ENCODE results near the gene CHRND. TPM values are rescaled to one million over a fixed set of nuclear protein-coding genes. Genes with fewer than 3 reads are reported as not detected.

Gene CHRND
- total RNA-seq, 2 donors from 2014 or later: not detected

GRCh38 chr2:232492236-232492848, 33.6 kb upstream of the CHRND start:
- Mint-ChIP-seq H3K36me3 (no peaks in the 10 kb centered on the region), H3K4me1 (ENCODE audit: low read depth in 2 of 2) (peaks cover 0 to 2% of the 10 kb centered on the region in 2 donors), H3K9me3 (no peaks in the 10 kb centered on the region), H3K4me3 (no peak overlapping the region), H3K27me3 (peaks cover 15 to 17% of the 10 kb centered on the region in 2 donors), H3K27ac (no peak overlapping the region)
- DNase-seq (ENCODE audit: low spot score): no peak
- no peak for ATAC-seq

- no peaks in the 10 kb centered on the region for H3K36me3 Mint-ChIP-seq
- ATAC-seq (no peak), DNase-seq (ENCODE audit: low spot score) (no peak)
- no peaks in the 10 kb centered on the region for H3K9me3 Mint-ChIP-seq
- H3K27me3 Mint-ChIP-seq: peaks cover 16 to 17% of the 10 kb centered on the region in 2 donors
- H3K4me3 Mint-ChIP-seq: no peak overlapping the region
- H3K4me1 Mint-ChIP-seq (ENCODE audit: low read depth in 2 of 2): peaks cover 0 to 2% of the 10 kb centered on the region in 2 donors
- no peak overlapping the region for H3K27ac Mint-ChIP-seq
Observed at GRCh38 chr2:232492963-232493700, 32.8 kb upstream of the CHRND start.

- DNase-seq (ENCODE audit: low spot score): no peak
- ATAC-seq: no peak
- Mint-ChIP-seq H3K4me3 (no peak overlapping the region), H3K27me3 (peaks cover 17 to 18% of the 10 kb centered on the region in 2 donors), H3K27ac (no peak overlapping the region), H3K36me3 (no peaks in the 10 kb centered on the region), H3K9me3 (no peaks in the 10 kb centered on the region), H3K4me1 (ENCODE audit: low read depth in 2 of 2) (no peaks in the 10 kb centered on the region)
Observed at GRCh38 chr2:232493701-232494474, 32.1 kb upstream of the CHRND start.

GRCh38 chr2:232494542-232494941, 31.4 kb upstream of the CHRND start:
- no peaks in the 10 kb centered on the region for H3K36me3 Mint-ChIP-seq
- H3K27ac Mint-ChIP-seq: no peak overlapping the region

GRCh38 chr2:232495292-232495691, 30.7 kb upstream of the CHRND start:
- no peaks in the 10 kb centered on the region for H3K9me3 Mint-ChIP-seq

More at GRCh38 chr2:232494542-232494941, 31.4 kb upstream of the CHRND start:
- H3K4me3 Mint-ChIP-seq: no peak overlapping the region
- peaks cover 11% of the 10 kb centered on the region in 2 donors for H3K27me3 Mint-ChIP-seq
- H3K9me3 Mint-ChIP-seq: no peaks in the 10 kb centered on the region
- DNase-seq (ENCODE audit: low spot score) (no peak), ATAC-seq (no peak)
- no peaks in the 10 kb centered on the region for H3K4me1 Mint-ChIP-seq (ENCODE audit: low read depth in 2 of 2)

GRCh38 chr2:232496501-232497270, 29.3 kb upstream of the CHRND start:
- no peaks in the 10 kb centered on the region for H3K36me3 Mint-ChIP-seq
- no peak overlapping the region for H3K27ac Mint-ChIP-seq
- no peaks in the 10 kb centered on the region for H3K9me3 Mint-ChIP-seq
- H3K4me1 Mint-ChIP-seq (ENCODE audit: low read depth in 2 of 2): no peaks in the 10 kb centered on the region
- H3K4me3 Mint-ChIP-seq: no peak overlapping the region
- peaks cover 4 to 8% of the 10 kb centered on the region in 2 donors for H3K27me3 Mint-ChIP-seq
- ATAC-seq (no peak), DNase-seq (ENCODE audit: low spot score) (no peak)

More at GRCh38 chr2:232495292-232495691, 30.7 kb upstream of the CHRND start:
- DNase-seq (ENCODE audit: low spot score) (no peak), ATAC-seq (no peak)
- Mint-ChIP-seq H3K36me3 (no peaks in the 10 kb centered on the region), H3K4me1 (ENCODE audit: low read depth in 2 of 2) (no peaks in the 10 kb centered on the region), H3K27me3 (peaks cover 7 to 8% of the 10 kb centered on the region in 2 donors), H3K4me3 (no peak overlapping the region), H3K27ac (no peak overlapping the region)

- H3K27me3 Mint-ChIP-seq: peaks cover 5 to 8% of the 10 kb centered on the region in 2 donors
- DNase-seq (ENCODE audit: low spot score) (no peak), ATAC-seq (no peak)
- H3K4me3 Mint-ChIP-seq: no peak overlapping the region
- no peaks in the 10 kb centered on the region for H3K36me3 Mint-ChIP-seq
- no peaks in the 10 kb centered on the region for H3K9me3 Mint-ChIP-seq
- peaks cover 0 to under 1% of the 10 kb centered on the region in 2 donors for H3K4me1 Mint-ChIP-seq (ENCODE audit: low read depth in 2 of 2)
- H3K27ac Mint-ChIP-seq: no peak overlapping the region
Observed at GRCh38 chr2:232497348-232497747, 28.6 kb upstream of the CHRND start.

GRCh38 chr2:232498452-232498851, 27.5 kb upstream of the CHRND start:
- Mint-ChIP-seq H3K27me3 (peaks cover 8% of the 10 kb centered on the region in 2 donors), H3K27ac (no peak overlapping the region), H3K4me3 (no peak overlapping the region), H3K9me3 (no peaks in the 10 kb centered on the region), H3K4me1 (ENCODE audit: low read depth in 2 of 2) (peaks cover 0 to 4% of the 10 kb centered on the region in 2 donors), H3K36me3 (no peaks in the 10 kb centered on the region)
- DNase-seq (ENCODE audit: low spot score) (no peak), ATAC-seq (no peak)

- DNase-seq (ENCODE audit: low spot score): no peak
- Mint-ChIP-seq H3K4me3 (no peak overlapping the region), H3K36me3 (no peaks in the 10 kb centered on the region), H3K27ac (no peak overlapping the region), H3K27me3 (peaks cover 18 to 21% of the 10 kb centered on the region in 2 donors), H3K9me3 (no peaks in the 10 kb centered on the region), H3K4me1 (ENCODE audit: low read depth in 2 of 2) (peaks cover 0 to 4% of the 10 kb centered on the region in 2 donors)
- ATAC-seq: no peak
Observed at GRCh38 chr2:232501331-232501771, 24.6 kb upstream of the CHRND start.

GRCh38 chr2:232501794-232502390, 24.1 kb upstream of the CHRND start:
- ATAC-seq (no peak), DNase-seq (ENCODE audit: low spot score) (no peak)
- Mint-ChIP-seq H3K4me3 (no peak overlapping the region), H3K4me1 (ENCODE audit: low read depth in 2 of 2) (peaks cover 0 to 4% of the 10 kb centered on the region in 2 donors), H3K36me3 (no peaks in the 10 kb centered on the region), H3K27me3 (peaks cover 18 to 21% of the 10 kb centered on the region in 2 donors), H3K27ac (no peak overlapping the region), H3K9me3 (no peaks in the 10 kb centered on the region)

- no peak overlapping the region for H3K27ac Mint-ChIP-seq
Observed at GRCh38 chr2:232502511-232502910, 23.4 kb upstream of the CHRND start.

GRCh38 chr2:232502911-232503808, 22.8 kb upstream of the CHRND start:
- no peak overlapping the region for H3K27ac Mint-ChIP-seq
- H3K4me1 Mint-ChIP-seq (ENCODE audit: low read depth in 2 of 2): peaks cover 0 to 4% of the 10 kb centered on the region in 2 donors
- H3K4me3 Mint-ChIP-seq: peak overlapping the region; percentile 27
- ATAC-seq (peak in 1 of 2 donors; percentile 29), DNase-seq (ENCODE audit: low spot score) (no peak)
- no peaks in the 10 kb centered on the region for H3K9me3 Mint-ChIP-seq
- H3K36me3 Mint-ChIP-seq: no peaks in the 10 kb centered on the region
- peaks cover 21 to 24% of the 10 kb centered on the region in 2 donors for H3K27me3 Mint-ChIP-seq

More at GRCh38 chr2:232502511-232502910, 23.4 kb upstream of the CHRND start:
- H3K27me3 Mint-ChIP-seq: peaks cover 21 to 22% of the 10 kb centered on the region in 2 donors
- H3K4me3 Mint-ChIP-seq: no peak overlapping the region
- H3K9me3 Mint-ChIP-seq: no peaks in the 10 kb centered on the region
- no peaks in the 10 kb centered on the region for H3K36me3 Mint-ChIP-seq
- H3K4me1 Mint-ChIP-seq (ENCODE audit: low read depth in 2 of 2): peaks cover 0 to 4% of the 10 kb centered on the region in 2 donors
- DNase-seq (ENCODE audit: low spot score): no peak
- no peak for ATAC-seq
